Bronchial epithelial cell (primary cell): ENCODE results near the gene MGAT4B. TPM values are rescaled to one million over a fixed set of nuclear protein-coding genes. Genes with fewer than 3 reads are reported as not detected.

Experiments
- DNase-seq: peaks from one replicate; pipeline ENCODE4 v3.0.0-alpha.2; 2010; ENCODE audit warnings: low read depth
- FAIRE-seq: peaks from 2 replicates; lab custom pipeline; 2011; peaks lifted over from hg19 to GRCh38; lab: Jason Lieb, UNC
- H3K27me3 ChIP-seq: 2 replicates; pipeline ENCODE4 v1.5.1; 2011; ENCODE audit warnings: low read length; ENCODE audit not compliant: control insufficient read depth, insufficient read depth
- H3K36me3 ChIP-seq: 2 replicates; pipeline ENCODE4 v1.5.1; 2011; ENCODE audit warnings: low read length; ENCODE audit not compliant: control insufficient read depth, insufficient read depth
- H3K4me3 ChIP-seq: 2 replicates; pipeline ENCODE4 v1.5.1; 2011; ENCODE audit warnings: mild to moderate bottlenecking, low read depth, low read length, control low read depth
- CTCF ChIP-seq: IDR thresholded peaks from 2 replicates; pipeline ENCODE4 v1.5.1; 2011; ENCODE audit warnings: mild to moderate bottlenecking, moderate library complexity, low read length, control low read depth, inconsistent platforms; ENCODE audit not compliant: insufficient read depth, severe bottlenecking
- total RNA-seq: library from RNA; depleted of rRNA; stranded (reverse); fragments of >200 nt; gene quantifications from 2 replicates; pipeline ENCODE4 v1.2.1, GENCODE V29; 2014

Gene MGAT4B
- total RNA-seq, 1 donor from 2014 or later: 151 TPM

- H3K36me3 ChIP-seq: peaks cover 38% of the 10 kb centered on the region
- H3K27me3 ChIP-seq: no peaks in the 10 kb centered on the region
- FAIRE-seq: no peak
- H3K4me3 ChIP-seq: no peak overlapping the region
- TF ChIP-seq CTCF: no peak
- no peak for DNase-seq
These were observed 3.6 kb downstream of the MGAT4B start for GRCh38 chr5:179802950-179803562.

- no peak overlapping the region for H3K4me3 ChIP-seq
- H3K27me3 ChIP-seq: no peaks in the 10 kb centered on the region
- DNase-seq (peak; percentile 37), FAIRE-seq (no peak)
- no peak for TF ChIP-seq CTCF
- peaks cover 40% of the 10 kb centered on the region for H3K36me3 ChIP-seq
These were observed 4.3 kb downstream of the MGAT4B start for GRCh38 chr5:179802207-179802883.

GRCh38 chr5:179801304-179802206 is 5.1 kb downstream of the MGAT4B start:
- FAIRE-seq (no peak), DNase-seq (peak; percentile 33)
- TF ChIP-seq CTCF: peak; percentile 87
- no peak overlapping the region for H3K4me3 ChIP-seq
- H3K27me3 ChIP-seq: no peaks in the 10 kb centered on the region
- H3K36me3 ChIP-seq: peaks cover 40% of the 10 kb centered on the region

- no peak for TF ChIP-seq CTCF
- no peaks in the 10 kb centered on the region for H3K27me3 ChIP-seq
- peaks cover 40% of the 10 kb centered on the region for H3K36me3 ChIP-seq
- DNase-seq (no peak), FAIRE-seq (no peak)
- H3K4me3 ChIP-seq: no peak overlapping the region
These were observed 5.9 kb downstream of the MGAT4B start for GRCh38 chr5:179800696-179801201.

GRCh38 chr5:179800071-179800695 is 6.5 kb downstream of the MGAT4B start:
- FAIRE-seq (no peak), DNase-seq (no peak)
- TF ChIP-seq CTCF: no peak
- Histone ChIP-seq H3K4me3 (no peak overlapping the region), H3K27me3 (no peaks in the 10 kb centered on the region), H3K36me3 (peaks cover 40% of the 10 kb centered on the region)
